Skeletal muscle tissue (tissue), 4 donors: ENCODE measurements around the gene ERBB3. TPM values are rescaled to one million over a fixed set of nuclear protein-coding genes. Genes with fewer than 3 reads are reported as not detected.

Experiments used
- H3K27ac ChIP-seq: one replicate; pipeline ENCODE4 v1.7.0; 2013; ENCODE audit warnings: mild to moderate bottlenecking, low read depth, low read length, inconsistent platforms
- H3K27me3 ChIP-seq, 3 donors: one replicate each; pipeline ENCODE4 v1.7.0; 2013; ENCODE audit warnings: low read length in 3 of 3; ENCODE audit not compliant: control insufficient read depth in 3 of 3, insufficient read depth in 3 of 3
- H3K36me3 ChIP-seq, 3 donors: one replicate each; pipeline ENCODE4 v1.7.0; 2013; ENCODE audit warnings: low read length in 3 of 3; ENCODE audit not compliant: control insufficient read depth in 3 of 3, insufficient read depth in 3 of 3
- H3K4me1 ChIP-seq, 3 donors: one replicate each; pipeline ENCODE4 v1.7.0; 2013; ENCODE audit warnings: low read length in 3 of 3, mild to moderate bottlenecking in 3 of 3; ENCODE audit not compliant: control insufficient read depth in 3 of 3, insufficient read depth in 3 of 3
- H3K4me3 ChIP-seq, 3 donors: one replicate each; pipeline ENCODE4 v1.7.0; 2013; ENCODE audit warnings: low read length in 3 of 3
- H3K9ac ChIP-seq, 3 donors: one replicate each; pipeline ENCODE4 v1.7.0; 2013; ENCODE audit warnings: low read length in 3 of 3, mild to moderate bottlenecking in 3 of 3, moderate library complexity in 2 of 3, low read depth in 1 of 3
- H3K9me3 ChIP-seq, 3 donors: one replicate each; pipeline ENCODE4 v1.7.0; 2013; ENCODE audit warnings: low read length in 3 of 3; ENCODE audit not compliant: control insufficient read depth in 3 of 3
- total RNA-seq: library from RNA; depleted of rRNA; stranded (reverse); fragments of >200 nt; gene quantifications from one replicate; pipeline ENCODE4 v1.2.3, GENCODE V29; 2014
- donor health status: Osteomylitis.

The ERBB3 gene
- total RNA-seq, 1 donor from 2014 or later = 154 TPM

- Histone ChIP-seq H3K4me1 (peaks cover 53 to 67% (median 54%) of the 10 kb centered on the region in 3 donors), H3K9ac (peak overlapping the region; percentile 89 to 99 (median 96)), H3K36me3 (peaks cover 32 to 33% (median 33%) of the 10 kb centered on the region in 3 donors), H3K4me3 (peak overlapping the region; percentile 93 to 97 (median 97)), H3K27me3 (no peaks in the 10 kb centered on the region), H3K27ac (peak overlapping the region; percentile 96), H3K9me3 (no peaks in the 10 kb centered on the region)
These were observed 48.8 kb downstream of the ERBB3 start for GRCh38 chr12:56128670-56129205.

- Histone ChIP-seq H3K9ac (peak overlapping the region; percentile 89 to 99 (median 96)), H3K9me3 (no peaks in the 10 kb centered on the region), H3K27ac (peak overlapping the region; percentile 96), H3K36me3 (peaks cover 38 to 40% (median 39%) of the 10 kb centered on the region in 3 donors), H3K4me3 (peak overlapping the region; percentile 93 to 97 (median 97)), H3K4me1 (peaks cover 47 to 60% (median 47%) of the 10 kb centered on the region in 3 donors), H3K27me3 (no peaks in the 10 kb centered on the region)
These were observed 49.4 kb downstream of the ERBB3 start for GRCh38 chr12:56129206-56129941.

GRCh38 chr12:56129942-56130495, 50.1 kb downstream of the ERBB3 start:
- Histone ChIP-seq H3K4me3 (peak overlapping the region; percentile 93 to 97 (median 97)), H3K9ac (peak overlapping the region; percentile 8 to 99 (median 96)), H3K27ac (peak overlapping the region; percentile 96), H3K9me3 (no peaks in the 10 kb centered on the region), H3K4me1 (peaks cover 41 to 56% (median 44%) of the 10 kb centered on the region in 3 donors), H3K36me3 (peaks cover 40 to 45% (median 44%) of the 10 kb centered on the region in 3 donors), H3K27me3 (no peaks in the 10 kb centered on the region)

- H3K36me3 ChIP-seq = peaks cover 43 to 50% (median 44%) of the 10 kb centered on the region in 3 donors
- no peak overlapping the region for H3K4me3 ChIP-seq
- H3K9ac ChIP-seq = peak overlapping the region in 1 of 3 donors; percentile 99
- H3K27ac ChIP-seq = peak overlapping the region; percentile 96
- H3K27me3 ChIP-seq = no peaks in the 10 kb centered on the region
- peaks cover 33 to 48% (median 36%) of the 10 kb centered on the region in 3 donors for H3K4me1 ChIP-seq
- no peaks in the 10 kb centered on the region for H3K9me3 ChIP-seq
These were observed 50.9 kb downstream of the ERBB3 start for GRCh38 chr12:56130876-56131275.

GRCh38 chr12:56134897-56135296, 54.9 kb downstream of the ERBB3 start:
- Histone ChIP-seq H3K9me3 (no peaks in the 10 kb centered on the region), H3K27me3 (no peaks in the 10 kb centered on the region), H3K4me1 (peaks cover 8 to 14% (median 11%) of the 10 kb centered on the region in 3 donors), H3K27ac (no peak overlapping the region), H3K36me3 (peaks cover 77 to 84% (median 81%) of the 10 kb centered on the region in 3 donors), H3K9ac (no peak overlapping the region), H3K4me3 (no peak overlapping the region)

- Histone ChIP-seq H3K36me3 (peaks cover 73 to 84% (median 83%) of the 10 kb centered on the region in 3 donors), H3K4me3 (no peak overlapping the region), H3K9me3 (no peaks in the 10 kb centered on the region), H3K4me1 (peaks cover 3 to 5% (median 4%) of the 10 kb centered on the region in 3 donors), H3K27me3 (no peaks in the 10 kb centered on the region), H3K27ac (no peak overlapping the region), H3K9ac (no peak overlapping the region)
These were observed 58.0 kb downstream of the ERBB3 start for GRCh38 chr12:56137853-56138571.

GRCh38 chr12:56141946-56142784, 62.2 kb downstream of the ERBB3 start:
- H3K27me3 ChIP-seq = no peaks in the 10 kb centered on the region
- no peak overlapping the region for H3K27ac ChIP-seq
- no peak overlapping the region for H3K4me3 ChIP-seq
- H3K4me1 ChIP-seq = peaks cover 10 to 13% (median 11%) of the 10 kb centered on the region in 3 donors
- H3K36me3 ChIP-seq = peaks cover 70 to 71% (median 70%) of the 10 kb centered on the region in 3 donors
- no peak overlapping the region for H3K9ac ChIP-seq
- no peaks in the 10 kb centered on the region for H3K9me3 ChIP-seq

GRCh38 chr12:56143217-56143616, 63.3 kb downstream of the ERBB3 start:
- peaks cover 59 to 60% (median 60%) of the 10 kb centered on the region in 3 donors for H3K36me3 ChIP-seq
- H3K27me3 ChIP-seq = no peaks in the 10 kb centered on the region
- peak overlapping the region; percentile 4 for H3K27ac ChIP-seq
- H3K4me1 ChIP-seq = peaks cover 10 to 13% (median 11%) of the 10 kb centered on the region in 3 donors
- H3K9me3 ChIP-seq = no peaks in the 10 kb centered on the region
- no peak overlapping the region for H3K9ac ChIP-seq
- H3K4me3 ChIP-seq = no peak overlapping the region

- peak overlapping the region in 1 of 3 donors; percentile 16 for H3K9ac ChIP-seq
- peaks cover 10 to 13% (median 11%) of the 10 kb centered on the region in 3 donors for H3K4me1 ChIP-seq
- no peaks in the 10 kb centered on the region for H3K9me3 ChIP-seq
- peaks cover 53 to 54% (median 53%) of the 10 kb centered on the region in 3 donors for H3K36me3 ChIP-seq
- no peak overlapping the region for H3K4me3 ChIP-seq
- H3K27me3 ChIP-seq = no peaks in the 10 kb centered on the region
- peak overlapping the region; percentile 4 for H3K27ac ChIP-seq
These were observed 63.9 kb downstream of the ERBB3 start for GRCh38 chr12:56143870-56144269.
